Activated CD4-positive, alpha-beta T cell treated with anti-CD3 and anti-CD28 coated beads for 1 hour (primary cell): ENCODE measurements around the gene KCNA10.

ENCODE experiments used
- DNase-seq: peaks from one replicate; pipeline ENCODE4 v3.0.0-alpha.2; 2020

The KCNA10 gene

DNA sequence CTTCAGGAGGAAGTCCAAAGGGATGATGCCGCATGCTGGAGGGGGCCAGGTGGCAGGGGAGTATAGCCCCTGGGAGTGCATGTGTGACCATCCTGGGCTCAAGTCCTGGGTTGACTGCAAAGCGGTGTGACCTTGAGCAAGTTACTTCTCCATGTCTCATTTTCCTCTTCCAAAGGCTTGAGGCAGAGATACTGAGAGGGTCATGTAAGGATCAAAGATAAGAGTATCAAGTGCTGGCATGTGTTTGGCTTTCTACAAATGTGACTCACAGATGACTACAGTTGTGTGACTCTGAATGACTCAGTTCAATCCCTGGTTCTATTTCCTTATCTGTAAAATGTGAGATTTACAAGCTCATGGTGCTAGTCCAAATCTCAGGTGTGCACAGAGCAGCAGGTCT, 41.9 kb downstream of the KCNA10 start:
- DNase-seq, result no peak

- DNase-seq, result no peak
These were observed 42.8 kb downstream of the KCNA10 start for GRCh38 chr1:110476028-110476765.

DNA sequence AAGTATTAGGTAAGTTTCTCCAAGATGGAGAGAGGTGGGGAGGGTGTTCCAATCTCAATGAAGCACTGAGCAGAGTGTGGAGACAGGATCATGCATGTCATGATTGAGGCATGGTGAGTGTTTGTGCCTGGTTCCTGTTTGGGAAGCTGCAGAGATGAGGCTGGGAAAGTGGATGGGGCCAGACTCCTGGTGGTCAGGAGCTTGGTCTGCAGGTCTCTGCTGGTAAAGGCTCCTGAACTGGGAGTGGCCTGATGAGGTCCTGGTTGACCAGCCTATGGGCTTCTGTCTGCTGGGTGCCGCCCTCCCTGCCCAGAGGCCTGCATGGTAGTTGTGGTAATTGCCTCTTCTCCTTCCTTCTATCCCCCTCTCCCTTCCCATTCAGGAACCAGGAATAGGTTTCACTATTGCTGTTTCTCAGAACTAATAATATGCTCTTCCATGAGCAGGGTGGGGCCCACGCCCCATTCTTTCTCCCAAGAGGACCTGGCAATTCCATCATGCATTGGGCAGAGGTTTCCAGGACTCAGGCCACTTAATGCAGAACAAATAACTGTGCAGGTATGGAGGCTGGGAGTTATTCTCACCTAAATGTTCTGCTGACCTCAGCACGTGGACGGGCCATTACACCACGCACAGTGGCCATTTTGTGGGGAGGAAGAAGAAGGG, 43.5 kb downstream of the KCNA10 start:
- DNase-seq, result no peak

DNA sequence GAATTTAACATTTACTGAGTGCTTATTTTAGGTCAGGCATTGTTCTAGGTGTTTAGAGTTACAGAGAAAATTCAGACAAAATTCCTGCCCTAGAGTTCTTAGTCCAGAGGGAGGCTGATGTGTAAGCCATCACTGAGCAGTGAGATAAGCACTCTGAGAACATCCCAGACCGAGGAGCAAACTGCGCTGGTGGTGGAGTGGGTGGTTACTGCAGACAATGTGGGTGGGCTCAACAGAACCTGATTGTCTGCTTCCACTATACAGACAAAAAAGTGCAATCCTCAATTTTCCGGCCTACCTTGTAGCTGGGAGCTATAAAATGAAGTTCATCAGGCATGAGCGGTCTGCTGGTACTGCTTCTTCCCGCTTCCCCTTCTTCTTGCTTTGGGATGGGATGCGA, 44.5 kb downstream of the KCNA10 start:
- no peak for DNase-seq

GRCh38 chr1:110472546-110472945, 46.4 kb downstream of the KCNA10 start:
- DNase-seq, result no peak

GRCh38 chr1:110471131-110471530, 47.8 kb downstream of the KCNA10 start:
- no peak for DNase-seq
